Body of pancreas (tissue), 4 donors: ENCODE results near the gene RHOT1.

Experiments
- POLR2A ChIP-seq, 3 donors: fragments of 450-650 bp; IDR thresholded peaks; one replicate each; pipeline ENCODE4 v1.6.1; 2016; ENCODE audit warnings: antibody characterized with exemption in 3 of 3, mild to moderate bottlenecking in 2 of 3
- TF ChIP-seq, protein P1 (sequence below), 7 experiments: fragments of 450-650 bp in 4 of 7; fragments of 200-600 bp in 3 of 7; sonication (generic) in 3 of 7; IDR thresholded peaks; one replicate each; pipeline ENCODE4 v1.5.1; 2016 to 2019; ENCODE audit warnings: antibody characterized with exemption in 7 of 7

DNA sequence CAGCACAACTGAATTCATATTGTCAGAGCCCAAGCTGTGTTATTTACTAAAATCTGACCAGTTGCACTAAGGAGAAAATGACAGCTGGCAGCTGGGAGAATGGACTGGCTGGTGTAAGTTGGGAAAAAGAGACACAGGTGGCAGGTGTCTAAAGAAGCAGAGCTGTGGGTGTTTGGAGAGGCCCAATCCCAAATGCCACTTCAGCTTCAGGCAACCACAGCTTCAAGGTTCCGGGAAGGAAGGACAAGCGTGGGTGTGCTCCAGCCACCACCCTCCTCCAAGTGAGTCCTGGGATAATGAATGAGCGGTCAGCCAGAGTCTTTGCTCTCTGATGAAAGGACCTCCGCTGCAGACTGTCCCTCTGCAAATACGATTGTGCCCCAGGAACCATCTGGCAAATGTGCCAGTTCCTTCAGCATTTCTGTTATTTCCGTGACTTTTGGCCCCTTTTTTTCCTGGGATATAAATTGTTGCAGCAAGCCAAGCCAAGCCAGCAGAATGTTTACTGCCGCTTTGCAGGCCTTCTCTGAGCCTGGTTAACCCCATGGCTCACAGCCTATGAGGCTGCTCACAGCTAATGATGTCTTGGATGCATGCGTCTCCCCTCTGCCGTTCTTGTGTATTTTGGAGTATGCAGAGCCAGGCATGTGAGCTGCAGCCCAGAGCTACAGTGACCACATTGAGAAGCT lies 113.9 kb downstream of the RHOT1 start:
- TF ChIP-seq, protein P1, sequence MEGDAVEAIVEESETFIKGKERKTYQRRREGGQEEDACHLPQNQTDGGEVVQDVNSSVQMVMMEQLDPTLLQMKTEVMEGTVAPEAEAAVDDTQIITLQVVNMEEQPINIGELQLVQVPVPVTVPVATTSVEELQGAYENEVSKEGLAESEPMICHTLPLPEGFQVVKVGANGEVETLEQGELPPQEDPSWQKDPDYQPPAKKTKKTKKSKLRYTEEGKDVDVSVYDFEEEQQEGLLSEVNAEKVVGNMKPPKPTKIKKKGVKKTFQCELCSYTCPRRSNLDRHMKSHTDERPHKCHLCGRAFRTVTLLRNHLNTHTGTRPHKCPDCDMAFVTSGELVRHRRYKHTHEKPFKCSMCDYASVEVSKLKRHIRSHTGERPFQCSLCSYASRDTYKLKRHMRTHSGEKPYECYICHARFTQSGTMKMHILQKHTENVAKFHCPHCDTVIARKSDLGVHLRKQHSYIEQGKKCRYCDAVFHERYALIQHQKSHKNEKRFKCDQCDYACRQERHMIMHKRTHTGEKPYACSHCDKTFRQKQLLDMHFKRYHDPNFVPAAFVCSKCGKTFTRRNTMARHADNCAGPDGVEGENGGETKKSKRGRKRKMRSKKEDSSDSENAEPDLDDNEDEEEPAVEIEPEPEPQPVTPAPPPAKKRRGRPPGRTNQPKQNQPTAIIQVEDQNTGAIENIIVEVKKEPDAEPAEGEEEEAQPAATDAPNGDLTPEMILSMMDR (IDR thresholded peaks at IDR 0.05) = no peak
- TF ChIP-seq POLR2A (IDR thresholded peaks at IDR 0.05) = no peak
